HG03060 (cell line): Measurements from ENCODE around the gene PARP4.
"Not testable (repeated sequence)": the region's sequence is repeated elsewhere in the genome, so short reads cannot be mapped to it uniquely, and the experiment has no call there.

Experiments
- ATAC-seq: cut with Tn5 transposase; IDR thresholded peaks from one replicate; pipeline ENCODE4 v1.9.1; 2021; ENCODE audit warnings: low read depth, moderate number of reproducible peaks; ENCODE audit not compliant: unreplicated experiment

The PARP4 gene

DNA sequence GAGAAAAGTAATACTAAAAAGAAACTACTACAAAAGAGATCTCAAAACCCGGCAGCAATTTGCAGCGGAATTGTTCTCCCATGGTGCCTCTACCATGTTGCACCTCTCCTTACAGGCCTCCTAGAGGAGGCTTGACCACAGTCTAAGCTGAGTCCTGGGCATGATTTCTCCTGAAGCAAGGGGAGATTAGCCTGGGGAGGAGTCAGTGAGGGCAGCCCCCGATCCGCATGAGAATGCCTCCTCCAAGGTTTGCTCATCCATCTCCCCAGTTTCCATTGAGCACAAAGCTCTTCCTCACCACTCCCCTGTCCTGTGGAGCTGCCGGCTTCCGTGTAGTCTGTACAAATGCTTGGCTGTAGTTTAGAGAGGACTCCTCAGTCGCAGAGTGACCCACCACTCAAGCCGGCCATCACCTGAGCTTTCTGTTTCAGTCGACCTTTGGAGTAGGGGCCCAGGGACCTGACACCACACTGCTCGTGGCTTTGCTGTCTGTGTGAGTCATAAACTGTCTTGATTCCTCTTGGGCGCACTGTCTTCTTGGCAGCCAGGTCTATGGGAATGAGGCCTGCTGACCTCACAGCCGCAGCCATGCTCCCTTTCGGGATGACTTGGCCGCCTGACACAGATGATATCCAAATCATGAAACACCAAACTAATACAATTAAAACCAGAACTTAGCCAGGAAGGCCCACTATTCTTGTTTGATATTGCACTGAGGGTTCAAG, 130.9 kb downstream of the PARP4 start:
- no peak for ATAC-seq

GRCh38 chr13:24380881-24381280, 131.7 kb downstream of the PARP4 start:
- ATAC-seq: not testable (repeated sequence)

DNA sequence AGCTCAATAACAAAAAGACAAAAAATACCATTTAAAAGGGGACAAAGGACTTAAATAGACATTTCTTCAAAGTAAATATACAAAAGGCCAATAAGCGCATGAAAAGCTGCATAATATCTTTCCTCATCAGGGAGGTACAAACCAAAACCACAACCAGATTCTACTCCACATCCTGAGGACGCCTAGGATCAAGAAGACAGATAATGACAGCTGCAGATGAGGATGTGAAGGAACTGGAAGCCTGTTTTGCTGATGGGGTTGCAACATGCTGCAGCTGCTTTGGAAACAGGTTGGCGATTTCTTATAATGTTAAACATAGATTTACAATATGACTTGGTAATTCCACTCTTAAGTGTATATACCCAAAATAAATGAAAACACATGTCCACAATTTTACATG, 132.4 kb downstream of the PARP4 start:
- not testable (repeated sequence) for ATAC-seq

GRCh38 chr13:24371273-24371672, 141.3 kb downstream of the PARP4 start:
- not testable (repeated sequence) for ATAC-seq
